Subcutaneous adipose tissue (tissue), 4 donors: ENCODE data around the gene TLCD4. TPM values are rescaled to one million over a fixed set of nuclear protein-coding genes. Genes with fewer than 3 reads are reported as not detected.

Experiments used
- CTCF ChIP-seq: fragments of 450-650 bp; IDR thresholded peaks from one replicate; pipeline ENCODE4 v1.5.1; 2016; ENCODE audit warnings: low read depth, mild to moderate bottlenecking, control low read depth, antibody characterized with exemption, moderate library complexity
- total RNA-seq, 4 donors: library from RNA; depleted of rRNA; stranded (reverse); fragments of >200 nt; gene quantifications; one replicate each; pipeline ENCODE4 v1.1.0, GENCODE V29; 2016

TLCD4 gene
- total RNA-seq = 10 to 100 TPM in 3 of 4 donors, 1 to 10 TPM in 1; 6.8 to 26.9 (median 21.8) TPM

GRCh38 chr1:95117207-95118066, at the start of gene TLCD4:
Gene TLCD4 (plus strand): TSS chr1:95117355. CDS start chr1:95143902, 26,547 bp downstream.
- no peak for TF ChIP-seq CTCF

- TF ChIP-seq CTCF = no peak
These were observed 49.6 kb upstream of the TLCD4 start for GRCh38 chr1:95067568-95067967.

- no peak for TF ChIP-seq CTCF
These were observed 48.0 kb upstream of the TLCD4 start for GRCh38 chr1:95068956-95069709.

GRCh38 chr1:95069710-95070093, 47.5 kb upstream of the TLCD4 start:
- no peak for TF ChIP-seq CTCF

- TF ChIP-seq CTCF = no peak
These were observed 45.6 kb upstream of the TLCD4 start for GRCh38 chr1:95071539-95071938.

- no peak for TF ChIP-seq CTCF
These were observed 45.0 kb upstream of the TLCD4 start for GRCh38 chr1:95072117-95072516.
